HepG2 (cell line): ENCODE results near the gene MPC1. TPM values are rescaled to one million over a fixed set of nuclear protein-coding genes. Genes with fewer than 3 reads are reported as not detected.
A peak's percentile ranks its signal among the peaks of the same experiment; 100 is the strongest.

Experiments
- ATAC-seq: fragments of 200-7000 bp; cut with Tn5 transposase; 3 replicates; pipeline ENCODE4 v1.9.1; 2020; ENCODE audit warnings: mild to moderate bottlenecking, moderate library complexity
- BruUV-seq: library from RNA; stranded (reverse); fragments of 400-500 nt; replicated peaks from 2 replicates; lab custom pipeline; 2021; lab: Mats Ljungman, UMichigan
- CTCF ChIA-PET: fragments of 300-600 bp; formaldehyde crosslinking; extraction: SDS; loops from one replicate; lab custom pipeline; 2021; ENCODE audit warnings: low total read pairs, inconsistent platforms, low intra/inter-chr PET ratio; lab: Yijun Ruan, JAX
- POLR2A ChIA-PET: fragments of 350-600 bp; sonication (Branson Sonifier 250); formaldehyde crosslinking; loops from one replicate; lab custom pipeline; 2020; ENCODE audit warnings: antibody characterized with exemption, inconsistent platforms; lab: Yijun Ruan, JAX
- DNase-seq: peaks from one replicate; pipeline ENCODE4 v3.0.0-alpha.2; 2015; ENCODE audit warnings: low spot score
- FAIRE-seq: peaks from 3 replicates; lab custom pipeline; 2011; peaks lifted over from hg19 to GRCh38; lab: Jason Lieb, UNC
- H2AFZ ChIP-seq: one replicate; pipeline ENCODE4 v1.6.1; 2011; ENCODE audit warnings: low read length, inconsistent platforms
- H3K27ac ChIP-seq: fragments of 300-600 bp; 3 replicates; pipeline ENCODE4 v1.8.0; 2011; ENCODE audit warnings: mixed run types, mild to moderate bottlenecking, mixed read lengths, low read length, inconsistent platforms; ENCODE audit not compliant: insufficient read depth; ENCODE audit errors: extremely low read length
- H3K27me3 ChIP-seq, 2 experiments: fragments of 200-600 bp in 1 of 2; 2 replicates in 1 of 2; 3 replicates in 1 of 2; pipeline versions ENCODE4 v1.6.0 to v1.8.0; 2011; ENCODE audit warnings: low read length in 2 of 2, mild to moderate bottlenecking in 2 of 2, moderate library complexity in 2 of 2, inconsistent platforms in 1 of 2; ENCODE audit not compliant: insufficient read depth in 2 of 2, control insufficient read depth in 1 of 2
- H3K36me3 ChIP-seq, 2 experiments: fragments of 200-600 bp in 1 of 2; replicated peaks in 1 of 2; 2 replicates in 1 of 2; 3 replicates in 1 of 2; pipeline versions ENCODE4 v1.5.1 to v1.8.0; 2011; ENCODE audit warnings: low read length in 2 of 2, inconsistent platforms in 1 of 2; ENCODE audit not compliant: insufficient read depth in 2 of 2, control insufficient read depth in 1 of 2
- H3K4me1 ChIP-seq: 2 replicates; pipeline ENCODE4 v1.5.1; 2012; ENCODE audit warnings: low read length, inconsistent platforms; ENCODE audit not compliant: insufficient read depth
- H3K4me2 ChIP-seq: 2 replicates; pipeline ENCODE4 v1.6.0; 2011; ENCODE audit warnings: low read depth, low read length, inconsistent platforms
- H3K4me3 ChIP-seq, 3 experiments: fragments of 200-600 bp in 1 of 3; sonication (generic), shearing (Covaris generic) in 1 of 3; replicated peaks in 1 of 3; 2 replicates each; pipeline ENCODE4 v1.5.1; 2011 to 2016; ENCODE audit warnings: low read length in 3 of 3, inconsistent platforms in 2 of 3, low read depth in 2 of 3, mild to moderate bottlenecking in 2 of 3, control low read depth in 1 of 3, mixed read lengths in 1 of 3; ENCODE audit not compliant: insufficient read depth in 1 of 3
- H3K79me2 ChIP-seq: one replicate; pipeline ENCODE4 v1.6.1; 2011; ENCODE audit warnings: low read length, inconsistent platforms; ENCODE audit not compliant: insufficient read depth
- H3K9ac ChIP-seq: 2 replicates; pipeline ENCODE4 v1.6.0; 2011; ENCODE audit warnings: mild to moderate bottlenecking, low read depth, low read length, inconsistent platforms; ENCODE audit not compliant: insufficient read depth
- H3K9me3 ChIP-seq: 2 replicates; pipeline ENCODE4 v1.5.1; 2012; ENCODE audit warnings: mild to moderate bottlenecking, low read length
- H4K20me1 ChIP-seq: 2 replicates; pipeline ENCODE4 v1.6.0; 2011; ENCODE audit warnings: inconsistent platforms, mild to moderate bottlenecking, low read length, moderate library complexity; ENCODE audit not compliant: insufficient read depth
- CREB1 ChIP-seq, 2 experiments: fragments of 450-650 bp in 1 of 2; IDR thresholded peaks; 2 replicates each; pipeline ENCODE4 v1.6.1; 2016 to 2017; ENCODE audit warnings: control low read depth in 1 of 2, mild to moderate bottlenecking in 1 of 2, missing compliant biosample characterization in 1 of 2, missing genetic modification characterization in 1 of 2
- FOXP4 ChIP-seq: sonication (generic); formaldehyde crosslinking; IDR thresholded peaks from 2 replicates; pipeline ENCODE4 v1.4.0; 2020; ENCODE audit warnings: missing genetic modification reagents
- GPN1 ChIP-seq: sonication (generic); formaldehyde crosslinking; IDR thresholded peaks from 2 replicates; pipeline ENCODE4 v1.5.1; 2020; ENCODE audit warnings: missing genetic modification reagents, borderline replicate concordance
- HMGA1 ChIP-seq: sonication (generic); formaldehyde crosslinking; conservative IDR thresholded peaks from 2 replicates; pipeline ENCODE4 v1.4.0; 2020; ENCODE audit warnings: missing genetic modification reagents
- HMGXB3 ChIP-seq: sonication (generic); formaldehyde crosslinking; IDR thresholded peaks from 2 replicates; pipeline ENCODE4 v1.4.0; 2020; ENCODE audit warnings: missing genetic modification reagents, borderline replicate concordance
- RFXANK ChIP-seq: IDR thresholded peaks from 2 replicates; pipeline ENCODE4 v1.6.1; 2016
- SMARCE1 ChIP-seq: fragments of 450-650 bp; IDR thresholded peaks from 2 replicates; pipeline ENCODE4 v1.6.1; 2017; ENCODE audit warnings: borderline replicate concordance
- THRA ChIP-seq: sonication (generic); formaldehyde crosslinking; IDR thresholded peaks from 2 replicates; pipeline ENCODE4 v1.4.0; 2020; ENCODE audit warnings: missing genetic modification reagents, borderline replicate concordance
- TOPORS ChIP-seq: sonication (generic); formaldehyde crosslinking; IDR thresholded peaks from 2 replicates; pipeline ENCODE4 v1.8.0; 2023; ENCODE audit warnings: mild to moderate bottlenecking, missing genetic modification reagents
- ZFP82 ChIP-seq: sonication (generic); formaldehyde crosslinking; IDR thresholded peaks from 2 replicates; pipeline ENCODE4 v1.5.1; 2020; ENCODE audit warnings: mild to moderate bottlenecking, missing genetic modification reagents, borderline replicate concordance
- ZNF460 ChIP-seq: sonication (generic); formaldehyde crosslinking; IDR thresholded peaks from 2 replicates; pipeline ENCODE4 v1.5.1; 2020; ENCODE audit warnings: missing genetic modification reagents, mild to moderate bottlenecking, borderline replicate concordance
- ZNF484 ChIP-seq: sonication (generic); formaldehyde crosslinking; IDR thresholded peaks from 2 replicates; pipeline ENCODE4 v1.5.1; 2020; ENCODE audit warnings: mild to moderate bottlenecking, low read depth, missing genetic modification reagents, borderline replicate concordance
- ZNF512B ChIP-seq: sonication (generic); formaldehyde crosslinking; IDR thresholded peaks from 2 replicates; pipeline ENCODE4 v1.5.1; 2020; ENCODE audit warnings: missing genetic modification reagents, mild to moderate bottlenecking, borderline replicate concordance
- ZNF850 ChIP-seq: sonication (generic); formaldehyde crosslinking; conservative IDR thresholded peaks from 2 replicates; pipeline ENCODE4 v1.9.0; 2021; ENCODE audit warnings: mild to moderate bottlenecking, missing genetic modification reagents
- WGBS: methylation state at CpG from one replicate; pipeline ENCODE4 v1.1.6; 2017; ENCODE audit warnings: low lambda C conversion rate; 5-methylcytosine and 5-hydroxymethylcytosine counted together
- in situ Hi-C: cut with HindIII; loops from 2 replicates; pipeline ENCODE4 v1.10.0; 2017; ENCODE audit warnings: low pct_unique_long_range_greater_than_20kb; ENCODE audit not compliant: extremely low pct_ligation_motif_present
- intact Hi-C: fragments of 100-400 bp; cut with micrococcal nuclease; formaldehyde crosslinking; loops from one replicate; pipeline ENCODE4 v1.10.0; 2022; ENCODE audit not compliant: unreplicated experiment
- polyA plus RNA-seq, 8 experiments: library from polyadenylated mRNA; depleted of rRNA in 3 of 8; stranded (reverse) in 7 of 8; unstranded in 1 of 8; fragments of >200 nt; fragmentation: Illumina TruSeq in 4 of 8; extraction: Trizol in 4 of 8; gene quantifications; 2 replicates each; pipeline versions ENCODE4 v1.2.1 to v1.2.3, GENCODE V29; 2011 to 2016; ENCODE audit warnings: low read depth in 4 of 8, missing spikeins in 1 of 8, mixed read lengths in 1 of 8; ENCODE audit not compliant: insufficient read depth in 1 of 8
- total RNA-seq, 5 experiments: library from RNA; depleted of rRNA; stranded (reverse); fragments of >200 nt; fragmentation: Illumina TruSeq; extraction: Trizol; gene quantifications; 2 replicates each; pipeline ENCODE4 v1.2.3, GENCODE V29; 2016; ENCODE audit warnings: low read depth in 1 of 5

The MPC1 gene
- total and polyA plus RNA-seq, 2 of the 13 experiments (the other 11 are each of a cell fraction or from before 2014, with no cell fraction given): 189 to 214 TPM

- no peak for ATAC-seq
- no peaks in the 10 kb centered on the region for H3K9me3 ChIP-seq
- no peaks in the 10 kb centered on the region for H3K79me2 ChIP-seq
- H2AFZ ChIP-seq: no peak overlapping the region
- H3K4me1 ChIP-seq: peaks cover 70% of the 10 kb centered on the region
- no peak for FAIRE-seq
- H3K27ac ChIP-seq: peak overlapping the region; percentile 68
- no peaks in the 10 kb centered on the region for H3K36me3 ChIP-seq
- no peak overlapping the region for H3K9ac ChIP-seq
- H4K20me1 ChIP-seq: no peaks in the 10 kb centered on the region
- H3K27me3 ChIP-seq: no peaks in the 10 kb centered on the region
- DNase-seq: no peak
- in situ Hi-C loops (no loop called here), intact Hi-C loops (no loop called here)
- BruUV-seq: no TSS peak
- 95% methylated on average over 27 of the region's 27 CpGs for WGBS
- POLR2A ChIA-PET: interaction anchor here (1.6 to 2.6 kb wide), 3 partner anchors 8 to 12 kb away, joined by 3 to 11 read pairs (median 8); no protein-coding TSS in a partner anchor
- no peak overlapping the region for H3K4me2 ChIP-seq
- CTCF ChIA-PET: no interaction called here
- H3K4me3 ChIP-seq: no peak overlapping the region
- TF ChIP-seq ZNF850 (CRISPR knock-in tag): 0 out of 2 replicates have a peak, but pooled peaks have one; percentile 29
- TF ChIP-seq HMGXB3 (CRISPR knock-in tag): no peak
- 0 out of 2 replicates have a peak, but pooled peaks have one; percentile 36 for TF ChIP-seq ZFP82
- TF ChIP-seq FOXP4 (CRISPR knock-in tag): no peak
- TF ChIP-seq HMGA1 (CRISPR knock-in tag): no peak
- no peak for TF ChIP-seq GPN1 (CRISPR knock-in tag)
- no peak for TF ChIP-seq ZNF484 (CRISPR knock-in tag)
- TF ChIP-seq ZNF512B (CRISPR knock-in tag): no peak
- no peak for TF ChIP-seq SMARCE1
- no peak for TF ChIP-seq RFXANK (CRISPR knock-in tag)
- no peak for TF ChIP-seq TOPORS (CRISPR knock-in tag)
- no peak for TF ChIP-seq ZNF460 (CRISPR knock-in tag)
- no peak for TF ChIP-seq THRA (CRISPR knock-in tag)
- TF ChIP-seq CREB1 (IDR thresholded peaks at IDR 0.05): no peak
- no peak for TF ChIP-seq CREB1 (CRISPR knock-in tag; IDR thresholded peaks at IDR 0.05)
Measured at GRCh38 chr6:166393535-166393823, 10.7 kb upstream of the MPC1 start.
